HepG2 (cell line): ENCODE data around the gene SLC19A1.

Experiments
- CEBPZ ChIP-seq: IDR thresholded peaks from 2 replicates; pipeline ENCODE4 v1.6.1; 2012; ENCODE audit warnings: low read length, improper control_type of control experiment
- CTCF ChIP-seq: sonication (generic); formaldehyde crosslinking; IDR thresholded peaks from 2 replicates; pipeline ENCODE4 v1.5.0; 2020; ENCODE audit warnings: mild to moderate bottlenecking, missing genetic modification reagents, moderate library complexity
- FOXO4 ChIP-seq: sonication (generic); formaldehyde crosslinking; conservative IDR thresholded peaks from 2 replicates; pipeline ENCODE4 v1.8.1; 2023; ENCODE audit warnings: missing genetic modification reagents
- HCFC1 ChIP-seq: fragments of 150-350 bp; IDR thresholded peaks from 2 replicates; pipeline ENCODE4 v1.6.1; 2014; ENCODE audit warnings: low read depth, low read length
- HMG20A ChIP-seq: IDR thresholded peaks from 2 replicates; pipeline ENCODE4 v1.6.1; 2016; ENCODE audit warnings: borderline replicate concordance
- HNF4G ChIP-seq, 2 experiments: sonication (generic) in 1 of 2; formaldehyde crosslinking in 1 of 2; IDR thresholded peaks; 2 replicates each; pipeline versions ENCODE4 v1.4.0 to v1.6.1; 2011 to 2020; ENCODE audit warnings: borderline replicate concordance in 2 of 2, low read depth in 2 of 2, mild to moderate bottlenecking in 2 of 2, low read length in 1 of 2, missing genetic modification reagents in 1 of 2, moderate library complexity in 1 of 2
- JUND ChIP-seq: sonication (generic); formaldehyde crosslinking; IDR thresholded peaks from 2 replicates; pipeline ENCODE4 v1.8.0; 2022; ENCODE audit warnings: mild to moderate bottlenecking, missing genetic modification reagents
- PATZ1 ChIP-seq: sonication (generic); formaldehyde crosslinking; IDR thresholded peaks from 2 replicates; pipeline ENCODE4 v1.4.0; 2020; ENCODE audit warnings: missing genetic modification reagents
- POLR2A ChIP-seq, 2 experiments: IDR thresholded peaks; 2 replicates each; pipeline ENCODE4 v1.6.1; 2011; ENCODE audit warnings: low read depth in 2 of 2, low read length in 2 of 2, mild to moderate bottlenecking in 1 of 2, moderate library complexity in 1 of 2; ENCODE audit not compliant: insufficient read depth in 1 of 2
- SMARCE1 ChIP-seq: fragments of 450-650 bp; IDR thresholded peaks from 2 replicates; pipeline ENCODE4 v1.6.1; 2017; ENCODE audit warnings: borderline replicate concordance
- ZNF720 ChIP-seq: sonication (generic); formaldehyde crosslinking; IDR thresholded peaks from 2 replicates; pipeline ENCODE4 v1.4.0; 2020; ENCODE audit warnings: missing genetic modification reagents

GRCh38 chr21:45461806-45462341 lies 80.4 kb downstream of the SLC19A1 start:
- TF ChIP-seq PATZ1 (CRISPR knock-in tag) = no peak
- no peak for TF ChIP-seq HMG20A (CRISPR knock-in tag)
- TF ChIP-seq CTCF = no peak
- TF ChIP-seq POLR2A (IDR thresholded peaks at IDR 0.05; ENCODE audit: insufficient read depth in 1 of 2, low read depth in 2 of 2, low read length in 2 of 2) = no peak
- no peak for TF ChIP-seq JUND (CRISPR knock-in tag)
- no peak for TF ChIP-seq HCFC1
- no peak for TF ChIP-seq CEBPZ
- no peak for TF ChIP-seq HNF4G (IDR thresholded peaks at IDR 0.05; ENCODE audit: borderline replicate concordance, low read depth, low read length)
- no peak for TF ChIP-seq HNF4G (CRISPR knock-in tag; IDR thresholded peaks at IDR 0.05; ENCODE audit: borderline replicate concordance, low read depth)
- TF ChIP-seq SMARCE1 = no peak
- TF ChIP-seq ZNF720 (CRISPR knock-in tag) = no peak
- TF ChIP-seq FOXO4 (CRISPR knock-in tag) = no peak
